Nephron (organoid): Measurements from ENCODE around the gene TMEM59L.

Experiments
- H3K27ac Mint-ChIP-seq, 3 experiments: 2 replicates each; pipeline ENCODE4 v1.8.0; 2020; ENCODE audit warnings: mixed read lengths in 3 of 3, mild to moderate bottlenecking in 2 of 3, moderate library complexity in 1 of 3
- H3K27me3 Mint-ChIP-seq: 2 replicates; pipeline ENCODE4 v1.8.0; 2021; ENCODE audit warnings: low read depth, mild to moderate bottlenecking, moderate library complexity, mixed read lengths
- H3K36me3 Mint-ChIP-seq: 2 replicates; pipeline ENCODE4 v1.8.0; 2020; ENCODE audit warnings: low read depth, mixed read lengths
- H3K4me1 Mint-ChIP-seq: 2 replicates; pipeline ENCODE4 v1.8.0; 2020; ENCODE audit warnings: mixed read lengths
- H3K4me3 Mint-ChIP-seq, 3 experiments: 2 replicates each; pipeline ENCODE4 v1.8.0; 2020; ENCODE audit warnings: mild to moderate bottlenecking in 3 of 3, mixed read lengths in 3 of 3, moderate library complexity in 2 of 3
- H3K9me3 Mint-ChIP-seq: 2 replicates; pipeline ENCODE4 v1.8.0; 2020; ENCODE audit warnings: mixed read lengths
- CTCF ChIP-seq, 3 experiments: fragments of 200-600 bp; sonication (generic); IDR thresholded peaks; one replicate each; pipeline ENCODE4 v1.5.0; 2021; ENCODE audit warnings: antibody characterized with exemption in 3 of 3; ENCODE audit not compliant: unreplicated experiment in 3 of 3

The TMEM59L gene

DNA sequence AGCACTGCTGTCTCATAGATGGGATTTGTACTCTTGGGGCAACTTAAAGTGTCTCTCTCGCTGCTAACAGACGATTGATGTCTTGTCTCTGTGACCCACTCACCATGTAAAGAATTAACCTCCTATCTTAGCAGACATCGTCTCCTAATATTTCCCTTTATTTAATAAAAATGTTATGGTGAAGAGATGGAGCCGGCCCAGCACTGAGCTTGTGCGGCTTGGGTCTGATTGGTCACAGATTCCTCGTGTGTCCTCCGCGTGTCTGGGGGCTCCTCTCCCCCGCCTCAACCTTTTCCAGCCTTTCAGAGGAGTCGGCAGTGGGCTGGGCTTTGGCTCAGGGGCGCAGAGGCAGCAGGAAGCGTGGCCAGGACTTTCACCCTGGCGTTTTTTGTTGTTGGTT lies 57.6 kb downstream of the TMEM59L start:
- Mint-ChIP-seq H3K36me3 (peaks cover 14% of the 10 kb centered on the region), H3K4me1 (peaks cover 26% of the 10 kb centered on the region), H3K9me3 (no peaks in the 10 kb centered on the region), H3K27me3 (no peaks in the 10 kb centered on the region), H3K27ac (peak overlapping the region; percentile 45 to 65 (median 57)), H3K4me3 (peak overlapping the region in 2 of 3 experiments; percentile 11 to 16)
- TF ChIP-seq CTCF (IDR thresholded peaks at IDR 0.05; ENCODE audit: unreplicated experiment in 3 of 3), result no peak
